Breast epithelium (tissue), 3 donors: ENCODE data around the gene VTI1B.

Experiments
- POLR2A ChIP-seq: fragments of 450-650 bp; IDR thresholded peaks from one replicate; pipeline ENCODE4 v1.6.1; 2016; ENCODE audit warnings: antibody characterized with exemption, mild to moderate bottlenecking, moderate library complexity
- TF ChIP-seq, protein P1 (sequence below), 3 donors: fragments of 450-650 bp; IDR thresholded peaks; one replicate each; pipeline ENCODE4 v1.5.1; 2016 to 2017; ENCODE audit warnings: antibody characterized with exemption in 3 of 3, mild to moderate bottlenecking in 3 of 3, moderate library complexity in 3 of 3

DNA sequence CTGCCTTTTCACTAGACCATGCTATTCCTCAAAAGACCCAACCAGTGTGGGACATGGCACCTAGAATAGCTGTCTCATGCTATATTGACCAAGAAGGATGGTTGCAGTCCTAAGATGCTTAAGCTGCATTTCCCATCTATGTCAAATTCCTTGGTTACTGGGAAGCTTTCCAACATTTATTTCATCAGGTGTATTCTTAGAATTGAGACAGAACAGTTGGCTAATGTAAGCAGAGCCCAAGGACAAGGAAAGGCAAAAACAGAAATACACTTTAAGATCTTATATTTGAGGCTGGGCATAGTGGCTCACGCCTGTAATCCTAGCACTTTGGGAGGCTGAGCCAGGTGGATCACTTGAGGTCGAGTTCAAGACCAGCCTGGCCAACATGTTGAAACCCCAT is 30.0 kb downstream of the VTI1B start:
- TF ChIP-seq, protein P1, sequence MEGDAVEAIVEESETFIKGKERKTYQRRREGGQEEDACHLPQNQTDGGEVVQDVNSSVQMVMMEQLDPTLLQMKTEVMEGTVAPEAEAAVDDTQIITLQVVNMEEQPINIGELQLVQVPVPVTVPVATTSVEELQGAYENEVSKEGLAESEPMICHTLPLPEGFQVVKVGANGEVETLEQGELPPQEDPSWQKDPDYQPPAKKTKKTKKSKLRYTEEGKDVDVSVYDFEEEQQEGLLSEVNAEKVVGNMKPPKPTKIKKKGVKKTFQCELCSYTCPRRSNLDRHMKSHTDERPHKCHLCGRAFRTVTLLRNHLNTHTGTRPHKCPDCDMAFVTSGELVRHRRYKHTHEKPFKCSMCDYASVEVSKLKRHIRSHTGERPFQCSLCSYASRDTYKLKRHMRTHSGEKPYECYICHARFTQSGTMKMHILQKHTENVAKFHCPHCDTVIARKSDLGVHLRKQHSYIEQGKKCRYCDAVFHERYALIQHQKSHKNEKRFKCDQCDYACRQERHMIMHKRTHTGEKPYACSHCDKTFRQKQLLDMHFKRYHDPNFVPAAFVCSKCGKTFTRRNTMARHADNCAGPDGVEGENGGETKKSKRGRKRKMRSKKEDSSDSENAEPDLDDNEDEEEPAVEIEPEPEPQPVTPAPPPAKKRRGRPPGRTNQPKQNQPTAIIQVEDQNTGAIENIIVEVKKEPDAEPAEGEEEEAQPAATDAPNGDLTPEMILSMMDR (IDR thresholded peaks at IDR 0.05): no peak
- TF ChIP-seq POLR2A: no peak
